Measurements from ENCODE around the gene C16orf95. TPM values are rescaled to one million over a fixed set of nuclear protein-coding genes. Genes with fewer than 3 reads are reported as not detected.
A peak's percentile ranks its signal among the peaks of the same experiment; 100 is the strongest.

C16orf95 gene
- total RNA-seq, 1 donor from 2014 or later: 5.4 TPM

DNA sequence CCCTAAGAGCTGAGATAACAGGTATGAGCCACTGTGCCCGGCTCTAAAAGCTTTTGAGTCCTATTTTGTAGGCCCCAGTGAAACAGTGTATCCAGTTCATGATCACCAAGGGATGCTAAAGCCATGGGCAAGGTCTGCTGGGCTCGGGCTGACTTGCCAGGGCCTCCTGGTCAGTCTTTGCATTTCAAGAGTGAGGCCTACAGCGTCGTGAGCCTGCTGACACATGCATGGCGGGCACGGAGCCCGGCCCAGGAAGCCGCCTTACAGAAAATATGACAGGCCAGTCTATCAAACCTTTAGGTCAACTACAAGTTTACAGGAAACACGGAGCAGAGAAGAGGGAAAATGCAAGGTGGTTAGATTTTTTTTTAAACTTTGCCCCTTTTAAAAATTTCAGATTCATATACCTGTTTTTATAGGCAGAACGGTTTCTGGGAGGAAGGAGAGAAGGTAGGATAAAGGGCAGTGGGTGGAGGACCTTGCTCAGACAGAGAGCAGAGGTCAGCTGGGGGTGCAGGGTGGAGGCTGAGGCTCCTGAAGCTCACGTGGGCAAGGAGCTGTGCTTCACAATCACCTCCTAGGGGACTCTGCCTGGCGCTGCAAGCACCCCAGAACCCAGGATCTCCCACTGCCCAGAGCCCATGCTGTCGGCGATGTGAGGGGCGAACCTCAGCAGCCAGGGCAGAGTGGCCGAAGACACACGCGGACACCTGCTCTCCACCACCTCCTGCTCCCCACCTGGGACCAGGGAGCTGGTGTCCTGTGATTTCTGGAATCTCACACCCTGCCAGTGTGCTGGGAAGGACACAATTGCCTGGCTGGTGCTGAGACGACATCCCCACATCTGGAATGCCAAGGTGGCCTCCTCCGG, 21.3 kb downstream of the C16orf95 start:
- ATAC-seq: no peak

DNA sequence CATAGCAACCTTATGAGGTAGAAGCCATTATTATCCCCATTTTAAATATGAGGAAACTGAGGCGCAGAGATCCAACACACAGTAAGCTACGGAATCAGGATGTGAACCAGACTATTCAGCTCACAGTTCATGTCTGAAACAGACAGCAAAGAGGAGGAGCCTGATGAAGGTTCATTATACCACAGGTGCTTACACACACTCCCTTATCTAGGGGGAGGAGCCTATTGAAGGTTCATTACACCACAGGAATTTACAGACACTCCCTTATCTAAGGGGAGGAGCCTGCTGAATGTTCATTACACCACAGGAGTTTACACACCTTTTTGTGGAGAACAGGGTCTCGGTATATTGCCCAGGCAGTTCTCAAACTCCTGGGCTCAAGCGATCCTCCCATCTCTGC, 21.9 kb downstream of the C16orf95 start:
- DNase-seq (ENCODE audit: low spot score) (no peak), ATAC-seq (no peak)

More for the DNA sequence above, 21.3 kb downstream of the C16orf95 start:
- DNase-seq (ENCODE audit: low spot score): no peak

GRCh38 chr16:87293990-87294389, 23.2 kb downstream of the C16orf95 start:
- no peak for DNase-seq (ENCODE audit: low spot score)

DNA sequence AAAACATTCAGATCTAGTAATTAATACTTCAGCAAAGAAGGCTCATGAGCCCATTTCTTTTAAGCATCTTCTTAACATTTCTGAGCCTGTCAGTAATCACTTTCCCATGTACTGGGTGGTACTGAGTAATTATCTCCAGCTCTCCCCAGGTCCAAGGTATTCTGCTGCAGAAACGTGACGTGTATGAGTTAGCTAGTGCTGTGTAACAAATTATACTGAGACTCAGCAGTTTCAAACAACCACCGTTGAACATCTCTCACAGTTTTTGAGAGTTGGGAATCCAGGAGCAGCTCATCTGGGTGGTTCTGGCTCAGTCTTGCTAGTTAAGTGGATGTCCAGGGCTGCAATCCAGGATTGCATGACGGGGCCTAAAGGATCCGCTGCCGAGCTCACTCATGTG, 25.2 kb downstream of the C16orf95 start:
- ATAC-seq (no peak), DNase-seq (ENCODE audit: low spot score) (no peak)

More at GRCh38 chr16:87293990-87294389, 23.2 kb downstream of the C16orf95 start:
- no peak for ATAC-seq

DNA sequence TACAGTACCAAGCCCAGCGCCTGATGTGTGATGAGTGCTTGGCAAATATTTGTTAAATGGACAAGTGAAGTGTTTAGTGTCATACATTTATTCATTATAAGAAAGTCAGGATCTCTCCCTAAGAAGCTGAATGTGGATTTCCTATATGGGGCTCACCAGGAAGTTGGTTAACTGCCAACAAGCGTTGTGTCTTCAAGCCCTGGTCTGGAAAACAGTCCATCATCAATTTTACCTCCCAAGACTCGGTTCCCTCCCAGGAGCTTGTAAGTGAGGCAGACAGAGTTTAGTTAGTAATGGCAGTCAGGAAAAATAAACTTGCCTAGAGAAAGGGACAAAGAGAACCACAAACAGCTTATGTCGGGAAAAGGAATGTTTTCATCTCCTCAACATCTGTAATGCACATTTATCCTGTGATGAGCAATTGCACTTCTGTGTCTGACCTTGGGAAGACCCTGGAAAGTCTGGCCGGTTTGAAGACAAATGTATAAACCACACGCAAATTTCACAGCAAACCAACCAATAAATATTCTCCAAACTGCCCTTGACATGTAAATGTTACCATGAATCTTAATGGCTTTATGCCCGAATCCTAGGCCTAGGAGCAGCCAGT, 28.3 kb downstream of the C16orf95 start:
- ATAC-seq (no peak), DNase-seq (ENCODE audit: low spot score) (no peak)

GRCh38 chr16:87286839-87287626, 30.2 kb downstream of the C16orf95 start:
- DNase-seq (ENCODE audit: low spot score) (no peak), ATAC-seq (no peak)

- no peak for ATAC-seq
- DNase-seq (ENCODE audit: low spot score): no peak
Observed at GRCh38 chr16:87284183-87284582, 33.0 kb downstream of the C16orf95 start.

- DNase-seq (ENCODE audit: low spot score) (no peak), ATAC-seq (no peak)
Observed at GRCh38 chr16:87279094-87279658, 38.0 kb downstream of the C16orf95 start.

GRCh38 chr16:87278191-87279093, 38.8 kb downstream of the C16orf95 start:
- DNase-seq (ENCODE audit: low spot score) (peak; percentile 71), ATAC-seq (peak; percentile 99)

- no peak for ATAC-seq
- DNase-seq (ENCODE audit: low spot score): no peak
Observed at GRCh38 chr16:87276924-87277323, 40.3 kb downstream of the C16orf95 start.

DNA sequence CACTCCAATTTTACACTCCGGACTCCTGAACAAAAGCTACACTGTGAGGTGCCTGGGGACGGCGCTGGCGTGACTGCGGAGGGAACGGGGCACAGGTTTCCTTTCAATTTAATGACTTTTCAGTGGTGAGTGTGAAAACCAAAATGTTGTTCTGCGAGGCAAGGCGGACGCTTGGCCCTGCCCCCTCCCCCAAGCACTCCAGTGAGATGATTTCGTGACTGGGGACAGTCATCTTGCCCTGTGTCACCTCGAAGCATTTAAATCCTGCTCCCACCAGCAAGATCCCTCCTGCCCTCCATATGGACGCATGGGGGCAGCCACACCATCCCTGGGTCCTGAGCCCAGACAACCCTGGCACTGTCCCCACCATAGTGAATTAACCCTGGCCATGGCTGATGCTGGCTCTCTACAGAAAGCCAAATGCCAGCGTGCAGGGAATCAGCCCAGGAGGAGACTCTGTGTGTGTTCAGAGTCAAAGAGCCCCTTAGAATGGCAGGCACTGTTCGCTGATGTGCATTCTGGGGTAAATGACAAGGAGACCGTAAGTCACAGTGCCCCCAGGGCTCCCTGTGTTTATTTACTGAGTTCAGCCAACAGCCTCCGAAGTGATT, 41.0 kb downstream of the C16orf95 start:
- no peak for ATAC-seq

GRCh38 chr16:87274794-87275193, 42.4 kb downstream of the C16orf95 start:
- ATAC-seq (no peak), DNase-seq (ENCODE audit: low spot score) (no peak)

More for the DNA sequence above, 41.0 kb downstream of the C16orf95 start:
- no peak for DNase-seq (ENCODE audit: low spot score)

DNA sequence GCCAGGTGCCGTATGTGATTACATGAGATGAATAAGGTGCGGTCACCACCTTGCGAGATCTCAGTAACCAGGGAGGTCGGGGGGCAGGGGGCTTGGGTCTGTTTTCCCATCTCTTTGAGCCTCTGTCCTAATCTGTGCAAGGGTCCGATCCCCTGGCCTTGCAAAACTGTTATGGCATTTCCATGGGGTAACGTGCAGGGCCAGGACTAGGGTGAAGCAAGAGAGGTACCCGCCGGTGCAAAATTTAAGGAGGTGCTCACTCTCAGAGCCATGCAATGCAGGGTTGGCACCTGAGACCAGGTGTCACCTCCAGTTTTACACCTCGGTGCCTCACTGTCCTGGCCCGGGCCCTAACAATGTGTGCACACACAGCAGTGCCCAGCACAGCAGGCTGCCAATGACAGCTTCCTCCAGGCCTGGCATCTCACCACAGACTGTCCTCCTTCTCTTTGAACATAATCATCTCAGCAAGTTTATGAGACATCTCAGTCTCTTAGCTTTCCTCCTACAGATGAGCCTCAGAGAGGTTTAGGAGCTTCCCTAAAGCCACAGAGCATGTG, 43.6 kb downstream of the C16orf95 start:
- ATAC-seq (no peak), DNase-seq (ENCODE audit: low spot score) (no peak)

DNA sequence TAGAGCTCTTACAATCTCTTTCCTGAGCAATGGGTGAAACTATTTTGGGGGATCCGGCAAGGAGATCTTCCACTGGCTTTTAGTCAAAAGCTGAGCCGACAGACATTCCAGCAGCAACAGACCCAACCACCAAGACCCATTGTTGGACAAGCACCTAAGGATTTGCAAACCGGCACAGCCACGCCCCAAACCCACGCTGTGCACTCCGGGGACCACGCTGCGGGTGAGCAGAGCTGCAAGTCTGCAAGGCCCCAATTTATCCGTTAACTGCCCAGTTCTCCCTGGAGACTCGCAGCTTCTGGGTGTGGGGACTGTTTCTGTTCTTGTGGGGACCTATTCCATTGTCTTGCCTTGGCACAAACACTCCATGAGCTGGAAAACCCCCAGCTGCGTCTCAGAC, 45.9 kb downstream of the C16orf95 start:
- no peak for DNase-seq (ENCODE audit: low spot score)
- no peak for ATAC-seq

DNA sequence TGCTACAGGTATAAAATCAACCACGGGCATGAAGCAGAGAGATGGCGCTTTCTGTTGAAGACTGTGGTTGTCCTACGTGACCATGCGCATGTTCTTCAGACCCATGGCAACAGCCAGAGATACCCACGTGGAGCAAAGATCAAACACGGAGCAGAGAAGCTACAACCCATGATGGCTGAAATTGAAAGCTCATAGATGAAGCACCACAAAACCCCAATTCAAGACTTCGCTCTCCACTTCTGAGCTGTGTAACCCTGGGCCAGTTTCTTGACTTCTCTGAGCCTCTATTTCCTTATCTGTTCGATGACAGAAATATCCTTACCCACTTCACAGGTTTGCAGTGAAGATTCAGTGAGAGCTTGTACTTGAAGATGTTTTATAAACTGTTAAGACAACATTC, 49.6 kb downstream of the C16orf95 start:
- DNase-seq (ENCODE audit: low spot score) (no peak), ATAC-seq (no peak)

DNA sequence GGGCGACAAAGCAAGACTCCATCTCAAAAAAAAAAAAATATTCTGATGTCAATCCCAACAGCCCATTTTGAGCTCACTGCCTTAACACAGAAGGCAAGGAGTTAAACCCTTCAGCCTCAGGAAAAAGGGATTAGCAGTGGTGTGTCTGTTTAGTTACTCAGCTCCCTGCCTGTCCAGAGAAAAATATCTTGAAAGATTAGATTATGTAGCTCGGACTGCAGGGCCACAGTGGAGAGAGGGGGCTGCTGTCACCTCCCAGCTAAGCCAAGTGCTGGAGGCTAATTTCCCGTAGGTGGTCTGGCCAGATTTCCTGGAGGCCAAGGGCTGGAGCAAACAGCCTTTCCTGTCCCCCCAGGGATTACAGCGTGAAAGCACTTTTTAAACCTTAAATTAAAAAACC, 50.3 kb downstream of the C16orf95 start:
- no peak for DNase-seq (ENCODE audit: low spot score)
- ATAC-seq: no peak

GRCh38 chr16:87265261-87265660, 51.9 kb downstream of the C16orf95 start:
- ATAC-seq (no peak), DNase-seq (ENCODE audit: low spot score) (no peak)

DNA sequence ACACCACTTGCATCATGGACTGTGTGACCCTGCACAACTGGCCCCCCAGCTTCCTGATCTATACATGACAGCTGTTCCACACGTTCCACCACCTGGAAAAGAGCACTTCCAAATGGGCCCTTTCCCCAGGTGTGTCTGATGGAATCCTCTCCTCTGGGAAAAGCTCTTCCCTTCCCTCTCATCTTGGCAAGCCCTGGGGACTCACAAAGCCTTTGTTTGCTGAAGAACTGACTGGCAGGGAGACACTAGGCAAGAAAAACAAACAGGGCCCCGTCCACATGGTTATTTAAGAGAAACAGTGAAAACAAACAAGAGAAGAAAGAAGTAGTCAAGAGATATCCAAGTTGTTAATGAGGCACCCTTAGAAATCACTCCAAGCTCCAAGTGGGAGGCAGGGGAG, 52.6 kb downstream of the C16orf95 start:
- DNase-seq (ENCODE audit: low spot score): no peak
- peak; percentile 72 for ATAC-seq

DNA sequence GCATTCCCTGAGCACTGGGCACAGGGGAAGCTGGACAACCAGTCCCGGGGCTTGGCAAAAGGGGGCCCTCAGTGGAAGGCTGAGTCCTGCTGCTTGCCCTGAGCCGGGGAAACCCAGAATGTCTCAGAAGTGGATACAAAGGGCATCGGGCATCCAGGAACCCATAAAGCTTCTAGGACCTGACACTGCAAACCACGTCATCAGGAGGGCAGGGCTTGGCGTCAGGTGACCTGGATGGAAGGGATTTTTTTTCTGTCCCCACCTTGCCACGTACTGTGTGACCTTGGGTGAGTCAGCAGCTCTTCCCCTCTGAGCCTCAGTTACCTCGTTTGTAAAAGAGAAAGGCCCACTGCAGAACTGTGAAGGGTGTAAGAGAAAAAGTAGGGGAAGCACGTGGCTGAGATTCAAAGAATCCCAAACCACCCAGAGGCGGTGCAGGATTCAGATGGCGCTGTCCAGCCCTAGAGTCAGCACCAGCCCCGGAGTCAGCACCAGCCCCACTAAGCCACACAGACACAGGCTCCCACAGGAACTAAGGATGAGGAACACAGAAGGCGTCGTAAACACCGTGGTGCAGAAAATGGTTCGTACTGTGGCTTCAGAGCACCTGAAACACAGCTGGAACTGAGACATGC, 53.7 kb downstream of the C16orf95 start:
- ATAC-seq: no peak
- no peak for DNase-seq (ENCODE audit: low spot score)

Measured in left lobe of liver (tissue), 2 donors.